ENCODE measurements around the gene EIF2B2. TPM values are rescaled to one million over a fixed set of nuclear protein-coding genes. Genes with fewer than 3 reads are reported as not detected.

EIF2B2 gene
- total and polyA plus RNA-seq, 9 donors, result 45.2 to 59.8 (median 53.3) TPM

- H3K4me1 ChIP-seq (ENCODE audit: control insufficient read depth, insufficient read depth, low read length), result peaks cover 2% of the 10 kb centered on the region
- H3K36me3 ChIP-seq (ENCODE audit: control insufficient read depth, insufficient read depth, low read length), result peaks cover 66% of the 10 kb centered on the region
- DNase-seq, result no peak
- H3K9me3 ChIP-seq (replicated peaks; ENCODE audit: control insufficient read depth, low read depth, low read length), result no peaks in the 10 kb centered on the region
- no peak overlapping the region for H3K27ac ChIP-seq (ENCODE audit: low read length)
- no CpG with 5 or more reads among the region's 4 CpGs for WGBS (ENCODE audit: insufficient coverage)
- no peak overlapping the region for H3K4me3 ChIP-seq (ENCODE audit: low read length)
- no peaks in the 10 kb centered on the region for H3K27me3 ChIP-seq (ENCODE audit: control insufficient read depth, insufficient read depth, low read length)
Measured at GRCh38 chr14:75010472-75011093, 7.9 kb downstream of the EIF2B2 start.

- WGBS (ENCODE audit: insufficient coverage), result no CpG with 5 or more reads among the region's 4 CpGs
- H3K27me3 ChIP-seq (ENCODE audit: control insufficient read depth, insufficient read depth, low read length), result no peaks in the 10 kb centered on the region
- DNase-seq, result peak; percentile 66
- peak overlapping the region; percentile 37 for H3K27ac ChIP-seq (ENCODE audit: low read length)
- peaks cover 64% of the 10 kb centered on the region for H3K36me3 ChIP-seq (ENCODE audit: control insufficient read depth, insufficient read depth, low read length)
- H3K4me1 ChIP-seq (ENCODE audit: control insufficient read depth, insufficient read depth, low read length), result peaks cover 2% of the 10 kb centered on the region
- no peak overlapping the region for H3K4me3 ChIP-seq (ENCODE audit: low read length)
- H3K9me3 ChIP-seq (replicated peaks; ENCODE audit: control insufficient read depth, low read depth, low read length), result no peaks in the 10 kb centered on the region
Measured at GRCh38 chr14:75011356-75011994, 8.8 kb downstream of the EIF2B2 start.

GRCh38 chr14:75013290-75013689 is 10.6 kb downstream of the EIF2B2 start:
- Histone ChIP-seq H3K4me1 (ENCODE audit: control insufficient read depth, insufficient read depth, low read length) (peaks cover 2% of the 10 kb centered on the region), H3K27ac (ENCODE audit: low read length) (no peak overlapping the region), H3K9me3 (replicated peaks; ENCODE audit: control insufficient read depth, low read depth, low read length) (no peaks in the 10 kb centered on the region), H3K36me3 (ENCODE audit: control insufficient read depth, insufficient read depth, low read length) (peaks cover 62% of the 10 kb centered on the region), H3K4me3 (ENCODE audit: low read length) (no peak overlapping the region), H3K27me3 (ENCODE audit: control insufficient read depth, insufficient read depth, low read length) (no peaks in the 10 kb centered on the region)
- WGBS (ENCODE audit: insufficient coverage), result 90% methylated on average over 2 of the region's 6 CpGs
- DNase-seq, result no peak

- H3K9me3 ChIP-seq (replicated peaks; ENCODE audit: control insufficient read depth, low read depth, low read length), result no peaks in the 10 kb centered on the region
- no peak for DNase-seq
- WGBS (ENCODE audit: insufficient coverage), result 76% methylated on average over 2 of the region's 5 CpGs
- H3K4me3 ChIP-seq (ENCODE audit: low read length), result no peak overlapping the region
- H3K36me3 ChIP-seq (ENCODE audit: control insufficient read depth, insufficient read depth, low read length), result peaks cover 56% of the 10 kb centered on the region
- no peak overlapping the region for H3K27ac ChIP-seq (ENCODE audit: low read length)
- H3K27me3 ChIP-seq (ENCODE audit: control insufficient read depth, insufficient read depth, low read length), result no peaks in the 10 kb centered on the region
- peaks cover 2% of the 10 kb centered on the region for H3K4me1 ChIP-seq (ENCODE audit: control insufficient read depth, insufficient read depth, low read length)
Measured at GRCh38 chr14:75015496-75015895, 12.8 kb downstream of the EIF2B2 start.

GRCh38 chr14:75016815-75017214 is 14.1 kb downstream of the EIF2B2 start:
- 75% methylated on average over 1 of the region's 3 CpGs for WGBS (ENCODE audit: insufficient coverage)
- Histone ChIP-seq H3K36me3 (ENCODE audit: control insufficient read depth, insufficient read depth, low read length) (peaks cover 55% of the 10 kb centered on the region), H3K4me1 (ENCODE audit: control insufficient read depth, insufficient read depth, low read length) (no peaks in the 10 kb centered on the region), H3K27ac (ENCODE audit: low read length) (no peak overlapping the region), H3K4me3 (ENCODE audit: low read length) (no peak overlapping the region), H3K9me3 (replicated peaks; ENCODE audit: control insufficient read depth, low read depth, low read length) (no peaks in the 10 kb centered on the region), H3K27me3 (ENCODE audit: control insufficient read depth, insufficient read depth, low read length) (no peaks in the 10 kb centered on the region)
- no peak for DNase-seq

GRCh38 chr14:75018694-75019093 is 16.0 kb downstream of the EIF2B2 start:
- Histone ChIP-seq H3K27me3 (ENCODE audit: control insufficient read depth, insufficient read depth, low read length) (no peaks in the 10 kb centered on the region), H3K4me1 (ENCODE audit: control insufficient read depth, insufficient read depth, low read length) (no peaks in the 10 kb centered on the region), H3K36me3 (ENCODE audit: control insufficient read depth, insufficient read depth, low read length) (peaks cover 60% of the 10 kb centered on the region), H3K27ac (ENCODE audit: low read length) (no peak overlapping the region), H3K4me3 (ENCODE audit: low read length) (no peak overlapping the region), H3K9me3 (replicated peaks; ENCODE audit: control insufficient read depth, low read depth, low read length) (no peaks in the 10 kb centered on the region)
- DNase-seq, result no peak
- WGBS (ENCODE audit: insufficient coverage), result 80% methylated on average over 2 of the region's 3 CpGs

- WGBS (ENCODE audit: insufficient coverage), result 100% methylated on average over 2 of the region's 8 CpGs
- H3K36me3 ChIP-seq (ENCODE audit: control insufficient read depth, insufficient read depth, low read length), result peaks cover 45% of the 10 kb centered on the region
- no peak for DNase-seq
Measured at GRCh38 chr14:75022655-75023054, 19.9 kb downstream of the EIF2B2 start.

GRCh38 chr14:75023108-75023507 is 20.4 kb downstream of the EIF2B2 start:
- no CpG with 5 or more reads among the region's 1 CpG for WGBS (ENCODE audit: insufficient coverage)
- no peak for DNase-seq
- H3K4me1 ChIP-seq (ENCODE audit: control insufficient read depth, insufficient read depth, low read length), result no peaks in the 10 kb centered on the region
- H3K27ac ChIP-seq (ENCODE audit: low read length), result no peak overlapping the region
- no peaks in the 10 kb centered on the region for H3K27me3 ChIP-seq (ENCODE audit: control insufficient read depth, insufficient read depth, low read length)
- no peak overlapping the region for H3K4me3 ChIP-seq (ENCODE audit: low read length)
- no peaks in the 10 kb centered on the region for H3K9me3 ChIP-seq (replicated peaks; ENCODE audit: control insufficient read depth, low read depth, low read length)
- H3K36me3 ChIP-seq (ENCODE audit: control insufficient read depth, insufficient read depth, low read length), result peaks cover 41% of the 10 kb centered on the region

More at GRCh38 chr14:75022655-75023054, 19.9 kb downstream of the EIF2B2 start:
- no peak overlapping the region for H3K4me3 ChIP-seq (ENCODE audit: low read length)
- no peaks in the 10 kb centered on the region for H3K27me3 ChIP-seq (ENCODE audit: control insufficient read depth, insufficient read depth, low read length)
- no peaks in the 10 kb centered on the region for H3K9me3 ChIP-seq (replicated peaks; ENCODE audit: control insufficient read depth, low read depth, low read length)
- H3K4me1 ChIP-seq (ENCODE audit: control insufficient read depth, insufficient read depth, low read length), result no peaks in the 10 kb centered on the region
- H3K27ac ChIP-seq (ENCODE audit: low read length), result no peak overlapping the region

GRCh38 chr14:75025082-75025481 is 22.4 kb downstream of the EIF2B2 start:
- no peaks in the 10 kb centered on the region for H3K4me1 ChIP-seq (ENCODE audit: control insufficient read depth, insufficient read depth, low read length)
- no peaks in the 10 kb centered on the region for H3K9me3 ChIP-seq (replicated peaks; ENCODE audit: control insufficient read depth, low read depth, low read length)
- H3K4me3 ChIP-seq (ENCODE audit: low read length), result no peak overlapping the region
- H3K27ac ChIP-seq (ENCODE audit: low read length), result no peak overlapping the region
- no peaks in the 10 kb centered on the region for H3K27me3 ChIP-seq (ENCODE audit: control insufficient read depth, insufficient read depth, low read length)
- 72% methylated on average over 4 of the region's 4 CpGs for WGBS (ENCODE audit: insufficient coverage)
- DNase-seq, result no peak
- peaks cover 33% of the 10 kb centered on the region for H3K36me3 ChIP-seq (ENCODE audit: control insufficient read depth, insufficient read depth, low read length)

GRCh38 chr14:75025876-75026275 is 23.2 kb downstream of the EIF2B2 start:
- no peaks in the 10 kb centered on the region for H3K9me3 ChIP-seq (replicated peaks; ENCODE audit: control insufficient read depth, low read depth, low read length)
- 93% methylated on average over 2 of the region's 2 CpGs for WGBS (ENCODE audit: insufficient coverage)
- H3K4me1 ChIP-seq (ENCODE audit: control insufficient read depth, insufficient read depth, low read length), result no peaks in the 10 kb centered on the region
- H3K27ac ChIP-seq (ENCODE audit: low read length), result no peak overlapping the region
- DNase-seq, result no peak
- no peak overlapping the region for H3K4me3 ChIP-seq (ENCODE audit: low read length)
- H3K27me3 ChIP-seq (ENCODE audit: control insufficient read depth, insufficient read depth, low read length), result no peaks in the 10 kb centered on the region
- peaks cover 30% of the 10 kb centered on the region for H3K36me3 ChIP-seq (ENCODE audit: control insufficient read depth, insufficient read depth, low read length)

All from muscle of leg (tissue), 11 donors.